WTC11 (cell line): ENCODE results near the gene FOXL2NB. TPM values are rescaled to one million over a fixed set of nuclear protein-coding genes. Genes with fewer than 3 reads are reported as not detected.
A peak's percentile ranks its signal among the peaks of the same experiment; 100 is the strongest.

Experiments
- CBFB ChIP-seq: sonication (generic); formaldehyde crosslinking; IDR thresholded peaks from 2 replicates; pipeline ENCODE4 v1.8.1; 2022; ENCODE audit warnings: mild to moderate bottlenecking, low read depth, missing genetic modification reagents
- CREB1 ChIP-seq: sonication (generic); formaldehyde crosslinking; IDR thresholded peaks from 2 replicates; pipeline ENCODE4 v1.8.0; 2023; ENCODE audit warnings: mild to moderate bottlenecking, missing genetic modification reagents
- CREM ChIP-seq: sonication (generic); formaldehyde crosslinking; IDR thresholded peaks from 2 replicates; pipeline ENCODE4 v1.8.1; 2022; ENCODE audit warnings: mild to moderate bottlenecking, missing genetic modification reagents, moderate library complexity
- ESRRA ChIP-seq: sonication (generic); formaldehyde crosslinking; IDR thresholded peaks from 2 replicates; pipeline ENCODE4 v1.8.1; 2022; ENCODE audit warnings: mild to moderate bottlenecking, missing genetic modification reagents, borderline replicate concordance
- ETV6 ChIP-seq: sonication (generic); formaldehyde crosslinking; IDR thresholded peaks from 2 replicates; pipeline ENCODE4 v1.8.1; 2022; ENCODE audit warnings: mild to moderate bottlenecking, missing genetic modification reagents
- GTF2I ChIP-seq: fragments of 250-450 bp; sonication (Bioruptor Pico); conservative IDR thresholded peaks from 2 replicates; pipeline ENCODE4 v1.4.0; 2021; ENCODE audit warnings: mild to moderate bottlenecking
- KAT7 ChIP-seq: sonication (generic); formaldehyde crosslinking; IDR thresholded peaks from 2 replicates; pipeline ENCODE4 v1.8.1; 2023; ENCODE audit warnings: missing genetic modification reagents, mild to moderate bottlenecking, borderline replicate concordance
- NFYB ChIP-seq: sonication (generic); formaldehyde crosslinking; conservative IDR thresholded peaks from 2 replicates; pipeline ENCODE4 v1.8.0; 2022; ENCODE audit warnings: low read depth, missing genetic modification reagents
- OVOL2 ChIP-seq: fragments of 250-450 bp; sonication (Bioruptor Pico); IDR thresholded peaks from 2 replicates; pipeline ENCODE4 v1.9.0; 2021; ENCODE audit warnings: mild to moderate bottlenecking, borderline replicate concordance
- RORB ChIP-seq: fragments of 250-450 bp; sonication (Bioruptor Pico); IDR thresholded peaks from 2 replicates; pipeline ENCODE4 v1.9.0; 2021; ENCODE audit warnings: mild to moderate bottlenecking
- ZNF121 ChIP-seq: sonication (generic); formaldehyde crosslinking; IDR thresholded peaks from 2 replicates; pipeline ENCODE4 v1.8.0; 2023; ENCODE audit warnings: missing genetic modification reagents
- ZNF671 ChIP-seq: fragments of 250-450 bp; sonication (Bioruptor Pico); IDR thresholded peaks from 2 replicates; pipeline ENCODE4 v1.8.0; 2021; ENCODE audit warnings: mild to moderate bottlenecking
- total RNA-seq: library from RNA; stranded (reverse); gene quantifications from 3 replicates; pipeline ENCODE4 v1.2.3, GENCODE V29; 2021
- TF ChIP-seq, protein P1 (sequence below): sonication (generic); formaldehyde crosslinking; IDR thresholded peaks from 2 replicates; pipeline ENCODE4 v1.8.1; 2023; ENCODE audit warnings: mild to moderate bottlenecking, moderate library complexity, missing genetic modification reagents
- TF ChIP-seq, protein P2 (sequence below): sonication (generic); formaldehyde crosslinking; conservative IDR thresholded peaks from 2 replicates; pipeline ENCODE4 v1.8.1; 2023; ENCODE audit warnings: mild to moderate bottlenecking, low read depth, missing genetic modification reagents, moderate library complexity
- TF ChIP-seq, protein P3 (sequence below): sonication (generic); formaldehyde crosslinking; IDR thresholded peaks from 2 replicates; pipeline ENCODE4 v1.8.0; 2022; ENCODE audit warnings: missing genetic modification reagents
- TF ChIP-seq, protein P4 (sequence below): fragments of 250-450 bp; sonication (Bioruptor Pico); IDR thresholded peaks from 2 replicates; pipeline ENCODE4 v1.8.0; 2021; ENCODE audit warnings: mild to moderate bottlenecking
- TF ChIP-seq, protein P5 (sequence below): fragments of 250-450 bp; sonication (Bioruptor Pico); IDR thresholded peaks from 2 replicates; pipeline ENCODE4 v1.9.0; 2021; ENCODE audit warnings: mild to moderate bottlenecking
- TF ChIP-seq, protein P6 (sequence below): sonication (generic); formaldehyde crosslinking; IDR thresholded peaks from 2 replicates; pipeline ENCODE4 v1.8.1; 2023; ENCODE audit warnings: mild to moderate bottlenecking, missing genetic modification reagents
- TF ChIP-seq, protein P7 (sequence below): sonication (generic); formaldehyde crosslinking; IDR thresholded peaks from 2 replicates; pipeline ENCODE4 v1.8.1; 2023; ENCODE audit warnings: mild to moderate bottlenecking, missing genetic modification reagents, borderline replicate concordance

FOXL2NB gene
- total RNA-seq, 1 experiment from 2014 or later: 5.1 TPM

DNA sequence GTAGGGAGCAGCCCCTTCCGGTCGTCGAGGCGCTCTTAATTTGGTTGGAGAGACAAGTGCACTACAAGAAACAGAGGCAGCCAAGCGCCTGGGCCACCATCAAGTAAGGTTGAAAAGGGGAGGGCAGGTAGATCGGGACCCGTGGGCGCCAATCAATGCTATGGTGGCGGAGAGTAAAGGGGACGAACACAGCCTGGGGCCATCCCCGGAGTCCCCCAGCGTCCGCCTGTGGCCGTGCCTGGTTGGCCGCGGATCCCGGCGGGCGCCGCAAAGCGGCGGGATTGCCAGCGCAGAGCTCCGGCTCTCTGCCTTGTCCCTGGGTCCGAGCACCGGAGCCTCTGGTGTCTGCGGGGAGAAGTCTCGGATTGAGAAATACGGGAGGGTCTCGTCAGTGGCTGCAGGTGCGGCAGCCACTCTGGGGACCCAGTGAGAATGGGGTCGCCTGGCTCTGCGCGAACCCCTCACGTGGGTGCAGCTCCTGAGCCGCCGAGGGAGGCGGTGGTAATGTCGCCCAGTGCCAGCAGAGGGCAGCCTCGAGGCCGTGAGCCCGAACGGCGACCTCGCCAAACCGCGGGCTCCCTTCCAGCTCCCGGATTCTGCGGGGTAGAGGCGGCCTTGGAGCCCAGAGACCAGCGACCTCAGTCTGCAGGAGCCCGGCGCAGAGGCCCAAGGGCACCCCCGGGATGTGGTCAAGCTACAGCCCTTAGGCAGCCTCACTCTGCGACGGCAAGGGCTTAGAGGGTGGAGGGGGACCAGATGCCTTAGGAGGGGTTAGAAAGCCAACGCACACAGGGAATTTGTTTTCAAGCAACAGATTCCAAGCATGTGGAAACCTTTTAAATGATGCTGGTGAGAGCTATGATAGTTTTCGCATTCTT is 10.9 kb upstream of the FOXL2NB start (continued):
- TF ChIP-seq, protein P1, sequence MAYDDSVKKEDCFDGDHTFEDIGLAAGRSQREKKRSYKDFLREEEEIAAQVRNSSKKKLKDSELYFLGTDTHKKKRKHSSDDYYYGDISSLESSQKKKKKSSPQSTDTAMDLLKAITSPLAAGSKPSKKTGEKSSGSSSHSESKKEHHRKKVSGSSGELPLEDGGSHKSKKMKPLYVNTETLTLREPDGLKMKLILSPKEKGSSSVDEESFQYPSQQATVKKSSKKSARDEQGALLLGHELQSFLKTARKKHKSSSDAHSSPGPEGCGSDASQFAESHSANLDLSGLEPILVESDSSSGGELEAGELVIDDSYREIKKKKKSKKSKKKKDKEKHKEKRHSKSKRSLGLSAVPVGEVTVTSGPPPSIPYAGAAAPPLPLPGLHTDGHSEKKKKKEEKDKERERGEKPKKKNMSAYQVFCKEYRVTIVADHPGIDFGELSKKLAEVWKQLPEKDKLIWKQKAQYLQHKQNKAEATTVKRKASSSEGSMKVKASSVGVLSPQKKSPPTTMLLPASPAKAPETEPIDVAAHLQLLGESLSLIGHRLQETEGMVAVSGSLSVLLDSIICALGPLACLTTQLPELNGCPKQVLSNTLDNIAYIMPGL (CRISPR knock-in tag): peak; percentile 89
- TF ChIP-seq CREB1 (CRISPR knock-in tag): no peak
- TF ChIP-seq, protein P2, sequence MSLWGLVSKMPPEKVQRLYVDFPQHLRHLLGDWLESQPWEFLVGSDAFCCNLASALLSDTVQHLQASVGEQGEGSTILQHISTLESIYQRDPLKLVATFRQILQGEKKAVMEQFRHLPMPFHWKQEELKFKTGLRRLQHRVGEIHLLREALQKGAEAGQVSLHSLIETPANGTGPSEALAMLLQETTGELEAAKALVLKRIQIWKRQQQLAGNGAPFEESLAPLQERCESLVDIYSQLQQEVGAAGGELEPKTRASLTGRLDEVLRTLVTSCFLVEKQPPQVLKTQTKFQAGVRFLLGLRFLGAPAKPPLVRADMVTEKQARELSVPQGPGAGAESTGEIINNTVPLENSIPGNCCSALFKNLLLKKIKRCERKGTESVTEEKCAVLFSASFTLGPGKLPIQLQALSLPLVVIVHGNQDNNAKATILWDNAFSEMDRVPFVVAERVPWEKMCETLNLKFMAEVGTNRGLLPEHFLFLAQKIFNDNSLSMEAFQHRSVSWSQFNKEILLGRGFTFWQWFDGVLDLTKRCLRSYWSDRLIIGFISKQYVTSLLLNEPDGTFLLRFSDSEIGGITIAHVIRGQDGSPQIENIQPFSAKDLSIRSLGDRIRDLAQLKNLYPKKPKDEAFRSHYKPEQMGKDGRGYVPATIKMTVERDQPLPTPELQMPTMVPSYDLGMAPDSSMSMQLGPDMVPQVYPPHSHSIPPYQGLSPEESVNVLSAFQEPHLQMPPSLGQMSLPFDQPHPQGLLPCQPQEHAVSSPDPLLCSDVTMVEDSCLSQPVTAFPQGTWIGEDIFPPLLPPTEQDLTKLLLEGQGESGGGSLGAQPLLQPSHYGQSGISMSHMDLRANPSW (CRISPR knock-in tag): no peak
- no peak for TF ChIP-seq CBFB
- TF ChIP-seq RORB (CRISPR knock-in tag): no peak
- TF ChIP-seq KAT7 (CRISPR knock-in tag): 0 out of 2 replicates have a peak, but pooled peaks have one; percentile 50
- TF ChIP-seq NFYB (CRISPR knock-in tag): no peak
- TF ChIP-seq, protein P3, sequence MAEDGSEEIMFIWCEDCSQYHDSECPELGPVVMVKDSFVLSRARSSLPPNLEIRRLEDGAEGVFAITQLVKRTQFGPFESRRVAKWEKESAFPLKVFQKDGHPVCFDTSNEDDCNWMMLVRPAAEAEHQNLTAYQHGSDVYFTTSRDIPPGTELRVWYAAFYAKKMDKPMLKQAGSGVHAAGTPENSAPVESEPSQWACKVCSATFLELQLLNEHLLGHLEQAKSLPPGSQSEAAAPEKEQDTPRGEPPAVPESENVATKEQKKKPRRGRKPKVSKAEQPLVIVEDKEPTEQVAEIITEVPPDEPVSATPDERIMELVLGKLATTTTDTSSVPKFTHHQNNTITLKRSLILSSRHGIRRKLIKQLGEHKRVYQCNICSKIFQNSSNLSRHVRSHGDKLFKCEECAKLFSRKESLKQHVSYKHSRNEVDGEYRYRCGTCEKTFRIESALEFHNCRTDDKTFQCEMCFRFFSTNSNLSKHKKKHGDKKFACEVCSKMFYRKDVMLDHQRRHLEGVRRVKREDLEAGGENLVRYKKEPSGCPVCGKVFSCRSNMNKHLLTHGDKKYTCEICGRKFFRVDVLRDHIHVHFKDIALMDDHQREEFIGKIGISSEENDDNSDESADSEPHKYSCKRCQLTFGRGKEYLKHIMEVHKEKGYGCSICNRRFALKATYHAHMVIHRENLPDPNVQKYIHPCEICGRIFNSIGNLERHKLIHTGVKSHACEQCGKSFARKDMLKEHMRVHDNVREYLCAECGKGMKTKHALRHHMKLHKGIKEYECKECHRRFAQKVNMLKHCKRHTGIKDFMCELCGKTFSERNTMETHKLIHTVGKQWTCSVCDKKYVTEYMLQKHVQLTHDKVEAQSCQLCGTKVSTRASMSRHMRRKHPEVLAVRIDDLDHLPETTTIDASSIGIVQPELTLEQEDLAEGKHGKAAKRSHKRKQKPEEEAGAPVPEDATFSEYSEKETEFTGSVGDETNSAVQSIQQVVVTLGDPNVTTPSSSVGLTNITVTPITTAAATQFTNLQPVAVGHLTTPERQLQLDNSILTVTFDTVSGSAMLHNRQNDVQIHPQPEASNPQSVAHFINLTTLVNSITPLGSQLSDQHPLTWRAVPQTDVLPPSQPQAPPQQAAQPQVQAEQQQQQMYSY: peak; percentile 76
- TF ChIP-seq ZNF671 (CRISPR knock-in tag): no peak
- TF ChIP-seq OVOL2: no peak
- TF ChIP-seq, protein P4, sequence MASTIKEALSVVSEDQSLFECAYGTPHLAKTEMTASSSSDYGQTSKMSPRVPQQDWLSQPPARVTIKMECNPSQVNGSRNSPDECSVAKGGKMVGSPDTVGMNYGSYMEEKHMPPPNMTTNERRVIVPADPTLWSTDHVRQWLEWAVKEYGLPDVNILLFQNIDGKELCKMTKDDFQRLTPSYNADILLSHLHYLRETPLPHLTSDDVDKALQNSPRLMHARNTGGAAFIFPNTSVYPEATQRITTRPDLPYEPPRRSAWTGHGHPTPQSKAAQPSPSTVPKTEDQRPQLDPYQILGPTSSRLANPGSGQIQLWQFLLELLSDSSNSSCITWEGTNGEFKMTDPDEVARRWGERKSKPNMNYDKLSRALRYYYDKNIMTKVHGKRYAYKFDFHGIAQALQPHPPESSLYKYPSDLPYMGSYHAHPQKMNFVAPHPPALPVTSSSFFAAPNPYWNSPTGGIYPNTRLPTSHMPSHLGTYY: no peak
- TF ChIP-seq CREM (CRISPR knock-in tag): 0 out of 2 replicates have a peak, but pooled peaks have one; percentile 35
- TF ChIP-seq ZNF121 (CRISPR knock-in tag): no peak
- TF ChIP-seq, protein P5, sequence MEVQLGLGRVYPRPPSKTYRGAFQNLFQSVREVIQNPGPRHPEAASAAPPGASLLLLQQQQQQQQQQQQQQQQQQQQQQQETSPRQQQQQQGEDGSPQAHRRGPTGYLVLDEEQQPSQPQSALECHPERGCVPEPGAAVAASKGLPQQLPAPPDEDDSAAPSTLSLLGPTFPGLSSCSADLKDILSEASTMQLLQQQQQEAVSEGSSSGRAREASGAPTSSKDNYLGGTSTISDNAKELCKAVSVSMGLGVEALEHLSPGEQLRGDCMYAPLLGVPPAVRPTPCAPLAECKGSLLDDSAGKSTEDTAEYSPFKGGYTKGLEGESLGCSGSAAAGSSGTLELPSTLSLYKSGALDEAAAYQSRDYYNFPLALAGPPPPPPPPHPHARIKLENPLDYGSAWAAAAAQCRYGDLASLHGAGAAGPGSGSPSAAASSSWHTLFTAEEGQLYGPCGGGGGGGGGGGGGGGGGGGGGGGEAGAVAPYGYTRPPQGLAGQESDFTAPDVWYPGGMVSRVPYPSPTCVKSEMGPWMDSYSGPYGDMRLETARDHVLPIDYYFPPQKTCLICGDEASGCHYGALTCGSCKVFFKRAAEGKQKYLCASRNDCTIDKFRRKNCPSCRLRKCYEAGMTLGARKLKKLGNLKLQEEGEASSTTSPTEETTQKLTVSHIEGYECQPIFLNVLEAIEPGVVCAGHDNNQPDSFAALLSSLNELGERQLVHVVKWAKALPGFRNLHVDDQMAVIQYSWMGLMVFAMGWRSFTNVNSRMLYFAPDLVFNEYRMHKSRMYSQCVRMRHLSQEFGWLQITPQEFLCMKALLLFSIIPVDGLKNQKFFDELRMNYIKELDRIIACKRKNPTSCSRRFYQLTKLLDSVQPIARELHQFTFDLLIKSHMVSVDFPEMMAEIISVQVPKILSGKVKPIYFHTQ: no peak
- TF ChIP-seq, protein P6, sequence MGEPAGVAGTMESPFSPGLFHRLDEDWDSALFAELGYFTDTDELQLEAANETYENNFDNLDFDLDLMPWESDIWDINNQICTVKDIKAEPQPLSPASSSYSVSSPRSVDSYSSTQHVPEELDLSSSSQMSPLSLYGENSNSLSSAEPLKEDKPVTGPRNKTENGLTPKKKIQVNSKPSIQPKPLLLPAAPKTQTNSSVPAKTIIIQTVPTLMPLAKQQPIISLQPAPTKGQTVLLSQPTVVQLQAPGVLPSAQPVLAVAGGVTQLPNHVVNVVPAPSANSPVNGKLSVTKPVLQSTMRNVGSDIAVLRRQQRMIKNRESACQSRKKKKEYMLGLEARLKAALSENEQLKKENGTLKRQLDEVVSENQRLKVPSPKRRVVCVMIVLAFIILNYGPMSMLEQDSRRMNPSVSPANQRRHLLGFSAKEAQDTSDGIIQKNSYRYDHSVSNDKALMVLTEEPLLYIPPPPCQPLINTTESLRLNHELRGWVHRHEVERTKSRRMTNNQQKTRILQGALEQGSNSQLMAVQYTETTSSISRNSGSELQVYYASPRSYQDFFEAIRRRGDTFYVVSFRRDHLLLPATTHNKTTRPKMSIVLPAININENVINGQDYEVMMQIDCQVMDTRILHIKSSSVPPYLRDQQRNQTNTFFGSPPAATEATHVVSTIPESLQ (CRISPR knock-in tag): no peak
- no peak for TF ChIP-seq ESRRA (CRISPR knock-in tag)
- TF ChIP-seq GTF2I (CRISPR knock-in tag): no peak
- TF ChIP-seq, protein P7, sequence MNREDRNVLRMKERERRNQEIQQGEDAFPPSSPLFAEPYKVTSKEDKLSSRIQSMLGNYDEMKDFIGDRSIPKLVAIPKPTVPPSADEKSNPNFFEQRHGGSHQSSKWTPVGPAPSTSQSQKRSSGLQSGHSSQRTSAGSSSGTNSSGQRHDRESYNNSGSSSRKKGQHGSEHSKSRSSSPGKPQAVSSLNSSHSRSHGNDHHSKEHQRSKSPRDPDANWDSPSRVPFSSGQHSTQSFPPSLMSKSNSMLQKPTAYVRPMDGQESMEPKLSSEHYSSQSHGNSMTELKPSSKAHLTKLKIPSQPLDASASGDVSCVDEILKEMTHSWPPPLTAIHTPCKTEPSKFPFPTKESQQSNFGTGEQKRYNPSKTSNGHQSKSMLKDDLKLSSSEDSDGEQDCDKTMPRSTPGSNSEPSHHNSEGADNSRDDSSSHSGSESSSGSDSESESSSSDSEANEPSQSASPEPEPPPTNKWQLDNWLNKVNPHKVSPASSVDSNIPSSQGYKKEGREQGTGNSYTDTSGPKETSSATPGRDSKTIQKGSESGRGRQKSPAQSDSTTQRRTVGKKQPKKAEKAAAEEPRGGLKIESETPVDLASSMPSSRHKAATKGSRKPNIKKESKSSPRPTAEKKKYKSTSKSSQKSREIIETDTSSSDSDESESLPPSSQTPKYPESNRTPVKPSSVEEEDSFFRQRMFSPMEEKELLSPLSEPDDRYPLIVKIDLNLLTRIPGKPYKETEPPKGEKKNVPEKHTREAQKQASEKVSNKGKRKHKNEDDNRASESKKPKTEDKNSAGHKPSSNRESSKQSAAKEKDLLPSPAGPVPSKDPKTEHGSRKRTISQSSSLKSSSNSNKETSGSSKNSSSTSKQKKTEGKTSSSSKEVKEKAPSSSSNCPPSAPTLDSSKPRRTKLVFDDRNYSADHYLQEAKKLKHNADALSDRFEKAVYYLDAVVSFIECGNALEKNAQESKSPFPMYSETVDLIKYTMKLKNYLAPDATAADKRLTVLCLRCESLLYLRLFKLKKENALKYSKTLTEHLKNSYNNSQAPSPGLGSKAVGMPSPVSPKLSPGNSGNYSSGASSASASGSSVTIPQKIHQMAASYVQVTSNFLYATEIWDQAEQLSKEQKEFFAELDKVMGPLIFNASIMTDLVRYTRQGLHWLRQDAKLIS (CRISPR knock-in tag): no peak
- no peak for TF ChIP-seq ETV6 (CRISPR knock-in tag)
